Activated naive CD4-positive, alpha-beta T cell treated with anti-CD3 and anti-CD28 coated beads for 36 hours (primary cell): ENCODE results near the gene PDCD7. TPM values are rescaled to one million over a fixed set of nuclear protein-coding genes. Genes with fewer than 3 reads are reported as not detected.
"Not testable (repeated sequence)": the region's sequence is repeated elsewhere in the genome, so short reads cannot be mapped to it uniquely, and the experiment has no call there.

Experiments
- CTCF ChIA-PET: fragments of 350-600 bp; sonication (Branson Sonifier 250); formaldehyde crosslinking; loops from one replicate; lab custom pipeline; 2021; ENCODE audit warnings: antibody characterized with exemption; lab: Charles Lee
- DNase-seq: peaks from one replicate; pipeline ENCODE4 v3.0.0-alpha.2; 2020
- H3K27ac Mint-ChIP-seq: one replicate; pipeline ENCODE4 v1.8.0; 2021; ENCODE audit warnings: mild to moderate bottlenecking, mixed read lengths
- H3K27me3 Mint-ChIP-seq: one replicate; pipeline ENCODE4 v1.8.0; 2021; ENCODE audit warnings: low read depth, mixed read lengths
- H3K36me3 Mint-ChIP-seq: one replicate; pipeline ENCODE4 v1.8.0; 2021; ENCODE audit warnings: low read depth, mixed read lengths
- H3K4me1 Mint-ChIP-seq: one replicate; pipeline ENCODE4 v1.8.0; 2021; ENCODE audit warnings: low read depth, mixed read lengths
- H3K4me3 Mint-ChIP-seq: one replicate; pipeline ENCODE4 v1.8.0; 2021; ENCODE audit warnings: mild to moderate bottlenecking, moderate library complexity, mixed read lengths
- H3K9me3 Mint-ChIP-seq: one replicate; pipeline ENCODE4 v1.8.0; 2021; ENCODE audit warnings: mixed read lengths
- intact Hi-C: fragments of 100-400 bp; cut with micrococcal nuclease; formaldehyde crosslinking; loops from one replicate; pipeline ENCODE4 v1.15.1; 2023
- total RNA-seq, 2 experiments: library from RNA; stranded (reverse); gene quantifications; one replicate each; pipeline ENCODE4 v1.2.3, GENCODE V29; 2021

Gene PDCD7
- total RNA-seq, 2 experiments from 2014 or later: 28.6 to 31.5 TPM

DNA sequence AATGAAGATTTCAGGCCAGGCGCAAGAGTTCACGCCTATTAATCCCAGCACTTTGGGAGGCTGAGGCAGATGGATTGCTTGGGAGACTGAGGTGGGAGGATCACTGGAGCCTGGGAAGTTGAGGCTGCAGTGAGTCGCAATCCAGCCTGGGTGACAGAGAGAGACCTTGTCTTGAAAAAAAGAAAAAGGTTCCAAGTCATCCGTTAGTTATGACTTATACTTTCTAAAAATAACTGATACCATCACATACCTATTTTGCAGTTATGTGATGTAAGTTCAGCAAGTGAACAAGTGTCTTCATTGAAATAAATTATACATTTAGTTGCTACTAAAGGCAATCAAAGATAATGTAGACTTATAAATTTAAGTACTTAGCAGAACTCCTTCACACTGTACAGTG, 29.4 kb upstream of the PDCD7 start:
- no peaks in the 10 kb centered on the region for H3K27me3 Mint-ChIP-seq
- H3K9me3 Mint-ChIP-seq: no peaks in the 10 kb centered on the region
- no peak for DNase-seq
- H3K27ac Mint-ChIP-seq: no peak overlapping the region
- CTCF ChIA-PET: no interaction called here
- no peak overlapping the region for H3K4me3 Mint-ChIP-seq
- peaks cover 9% of the 10 kb centered on the region for H3K36me3 Mint-ChIP-seq
- intact Hi-C loops: no loop called here
- H3K4me1 Mint-ChIP-seq: no peaks in the 10 kb centered on the region

DNA sequence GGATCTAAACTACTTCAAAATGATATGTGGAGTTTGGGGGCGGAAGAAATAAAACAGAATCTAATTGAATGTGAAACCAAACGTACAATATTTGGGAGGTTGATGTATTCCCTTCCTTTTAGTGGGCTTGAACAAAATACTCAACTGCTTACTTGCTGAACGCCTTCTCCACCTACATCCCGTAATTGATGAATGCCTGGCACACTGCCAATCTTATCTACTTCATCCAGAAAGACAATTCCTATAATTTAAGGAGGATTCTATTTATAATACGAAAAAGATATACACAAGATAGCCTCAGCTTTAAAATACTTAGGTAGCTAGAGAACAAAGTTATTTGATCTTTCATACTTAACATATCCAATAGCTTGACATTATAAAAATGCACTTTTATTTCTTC, 23.1 kb upstream of the PDCD7 start:
- peaks cover 27% of the 10 kb centered on the region for H3K36me3 Mint-ChIP-seq
- CTCF ChIA-PET: interaction anchor here (0.6 kb wide), 1 partner anchor 112 kb away, joined by 3 read pairs; no protein-coding TSS in a partner anchor

GRCh38 chr15:65154720-65155119, 21.1 kb upstream of the PDCD7 start:
- intact Hi-C loops: no loop called here
- CTCF ChIA-PET: no interaction called here
- Mint-ChIP-seq H3K27me3 (no peaks in the 10 kb centered on the region), H3K27ac (no peak overlapping the region), H3K4me3 (no peak overlapping the region), H3K4me1 (no peaks in the 10 kb centered on the region), H3K36me3 (peaks cover 30% of the 10 kb centered on the region), H3K9me3 (no peaks in the 10 kb centered on the region)
- DNase-seq: no peak

More for the DNA sequence above, 23.1 kb upstream of the PDCD7 start:
- intact Hi-C loops: no loop called here
- no peaks in the 10 kb centered on the region for H3K4me1 Mint-ChIP-seq
- H3K9me3 Mint-ChIP-seq: no peaks in the 10 kb centered on the region
- no peak overlapping the region for H3K4me3 Mint-ChIP-seq
- no peak for DNase-seq
- no peak overlapping the region for H3K27ac Mint-ChIP-seq
- H3K27me3 Mint-ChIP-seq: no peaks in the 10 kb centered on the region

DNA sequence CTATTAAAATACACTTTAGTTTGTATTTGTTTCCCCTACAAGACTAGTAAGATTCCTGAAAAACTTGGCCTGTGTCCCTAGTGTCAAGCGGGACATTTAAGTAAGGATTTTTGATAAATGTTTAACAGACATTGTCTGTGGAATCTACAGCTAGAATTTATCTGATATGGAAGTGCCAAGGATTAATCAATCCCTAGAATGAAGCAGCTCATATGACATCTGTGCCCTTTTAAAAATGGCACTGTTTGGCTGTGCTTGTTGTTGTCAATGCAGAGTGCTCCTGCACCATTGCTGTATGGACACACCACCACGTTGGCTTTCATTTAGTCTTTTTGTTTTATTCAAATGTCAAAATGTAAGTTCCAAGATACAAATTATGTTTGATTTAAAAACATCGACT, 14.3 kb upstream of the PDCD7 start:
- no peaks in the 10 kb centered on the region for H3K4me1 Mint-ChIP-seq
- no peak overlapping the region for H3K4me3 Mint-ChIP-seq
- intact Hi-C loops: no loop called here
- H3K9me3 Mint-ChIP-seq: no peaks in the 10 kb centered on the region
- no peaks in the 10 kb centered on the region for H3K27me3 Mint-ChIP-seq
- peaks cover 9% of the 10 kb centered on the region for H3K36me3 Mint-ChIP-seq
- no peak for DNase-seq
- H3K27ac Mint-ChIP-seq: no peak overlapping the region
- CTCF ChIA-PET: interaction anchor here (1.1 kb wide), 1 partner anchor 124 kb away, joined by 3 read pairs; no protein-coding TSS in a partner anchor

DNA sequence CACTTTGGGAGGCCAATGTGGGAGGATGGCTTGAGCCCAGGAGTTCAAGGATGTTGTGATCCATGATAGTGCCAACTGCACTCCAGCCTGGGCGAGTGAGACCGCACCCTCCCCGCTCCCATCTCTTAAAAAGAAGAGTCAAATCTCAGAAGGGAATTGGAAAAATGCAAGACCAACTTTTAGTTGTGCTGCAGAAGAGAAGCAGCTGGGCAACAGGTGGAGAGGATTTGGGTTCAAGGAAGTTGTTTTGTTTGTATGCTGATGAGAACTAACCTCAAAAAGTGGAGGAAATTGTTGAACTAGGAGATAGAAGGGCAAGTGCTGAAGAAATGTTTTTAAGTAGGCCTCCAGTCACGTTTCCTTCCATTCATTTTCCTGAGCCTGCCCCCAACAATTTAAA, 12.8 kb upstream of the PDCD7 start:
- Mint-ChIP-seq H3K36me3 (peaks cover 4% of the 10 kb centered on the region), H3K4me3 (no peak overlapping the region), H3K27ac (no peak overlapping the region), H3K4me1 (no peaks in the 10 kb centered on the region), H3K9me3 (no peaks in the 10 kb centered on the region), H3K27me3 (no peaks in the 10 kb centered on the region)
- CTCF ChIA-PET: no interaction called here
- no peak for DNase-seq
- intact Hi-C loops: no loop called here

GRCh38 chr15:65138631-65139030, 5.0 kb upstream of the PDCD7 start:
- H3K4me3 Mint-ChIP-seq, DNase-seq, H3K36me3 Mint-ChIP-seq, H3K27ac Mint-ChIP-seq, H3K27me3 Mint-ChIP-seq, H3K4me1 Mint-ChIP-seq, CTCF ChIA-PET: not testable (repeated sequence)
- intact Hi-C loops: loop anchor here (5.0 kb wide), 1 partner anchor 634 kb away; no protein-coding TSS in a partner anchor
- H3K9me3 Mint-ChIP-seq: peaks cover 10% of the 10 kb centered on the region

DNA sequence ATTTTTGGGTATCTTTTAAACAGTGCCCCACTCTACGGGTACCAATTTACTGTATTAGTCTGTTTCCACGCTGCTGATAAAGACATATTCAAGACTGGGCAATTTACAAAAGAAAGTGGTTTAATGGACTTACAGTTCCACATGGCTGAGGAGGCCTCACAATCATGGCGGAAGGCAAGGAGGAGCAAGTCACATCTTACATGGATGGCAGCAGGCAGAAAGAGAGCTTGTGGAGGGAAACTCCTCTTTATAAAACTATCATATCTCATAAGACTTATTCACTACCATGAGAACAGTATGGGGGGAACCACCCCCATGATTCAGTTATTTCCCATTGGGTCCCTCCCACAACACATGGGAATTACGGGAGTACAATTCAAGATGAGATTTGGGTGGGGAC, 4.3 kb upstream of the PDCD7 start:
- H3K4me3 Mint-ChIP-seq, DNase-seq, CTCF ChIA-PET, H3K4me1 Mint-ChIP-seq, H3K27ac Mint-ChIP-seq, H3K36me3 Mint-ChIP-seq, H3K27me3 Mint-ChIP-seq: not testable (repeated sequence)
- intact Hi-C loops: loop anchor here (5.0 kb wide), 1 partner anchor 634 kb away; no protein-coding TSS in a partner anchor
- peaks cover 10% of the 10 kb centered on the region for H3K9me3 Mint-ChIP-seq

- DNase-seq, H3K27me3 Mint-ChIP-seq, CTCF ChIA-PET, H3K4me1 Mint-ChIP-seq, H3K36me3 Mint-ChIP-seq, H3K27ac Mint-ChIP-seq, H3K4me3 Mint-ChIP-seq: not testable (repeated sequence)
- intact Hi-C loops: loop anchor here (5.0 kb wide), 1 partner anchor 635 kb away; no protein-coding TSS in a partner anchor
- H3K9me3 Mint-ChIP-seq: peaks cover 10% of the 10 kb centered on the region
These were observed 3.5 kb upstream of the PDCD7 start for GRCh38 chr15:65137089-65137488.

GRCh38 chr15:65134538-65134937, 930 bp upstream of the PDCD7 start:
- CTCF ChIA-PET: interaction anchor here (0.7 kb wide), 1 partner anchor 384 kb away, joined by 5 read pairs; no protein-coding TSS in a partner anchor
- Mint-ChIP-seq H3K4me1 (peaks cover 23% of the 10 kb centered on the region), H3K9me3 (peaks cover 10% of the 10 kb centered on the region), H3K27ac (no peak overlapping the region), H3K36me3 (peaks cover 7% of the 10 kb centered on the region), H3K27me3 (no peaks in the 10 kb centered on the region), H3K4me3 (peak overlapping the region; percentile 84)
- intact Hi-C loops: no loop called here
- no peak for DNase-seq

DNA sequence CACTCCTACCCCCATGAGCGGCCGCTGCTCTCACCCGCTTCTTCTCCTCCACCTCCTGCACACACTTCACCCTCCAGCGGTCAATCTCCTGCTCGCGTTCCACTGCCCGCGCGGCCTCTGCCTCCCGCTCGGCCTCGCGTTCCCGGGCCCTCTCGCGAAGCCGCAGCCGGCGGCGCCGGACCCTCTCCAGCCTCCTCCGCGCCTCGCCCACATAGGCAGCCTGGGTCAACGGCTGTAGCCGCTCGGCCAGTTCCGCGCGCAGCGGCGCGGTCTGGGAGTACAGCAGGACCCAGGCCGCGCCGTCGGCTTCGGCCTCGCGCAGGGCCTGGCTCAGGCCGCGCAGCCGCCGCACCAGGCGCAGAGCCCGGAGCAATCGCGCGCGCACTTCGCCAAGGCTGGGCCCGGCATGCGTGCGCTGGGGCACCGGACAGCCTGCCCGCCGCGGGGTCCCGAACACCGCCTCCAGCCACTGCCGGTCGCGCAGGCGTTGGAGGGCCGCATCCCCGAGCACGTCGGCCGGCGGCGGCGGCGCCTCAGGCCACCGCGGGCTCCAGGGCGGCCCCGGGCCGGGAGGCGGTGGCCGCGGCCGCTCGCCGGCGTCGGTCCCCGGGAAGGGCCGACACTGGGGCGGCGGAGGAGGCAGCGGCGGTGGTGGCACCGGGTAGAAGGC, 595 bp downstream of the PDCD7 start:
- CTCF ChIA-PET: no interaction called here
- intact Hi-C loops: loop anchor here (1.0 to 2.0 kb wide), 2 partner anchors 52 to 164 kb away; partner anchors contain the start of genes CLPX and RNU5A-1
- peaks cover 9% of the 10 kb centered on the region for H3K36me3 Mint-ChIP-seq
- no peaks in the 10 kb centered on the region for H3K27me3 Mint-ChIP-seq
- peaks cover 24% of the 10 kb centered on the region for H3K4me1 Mint-ChIP-seq
- DNase-seq: peak; percentile 11
- H3K9me3 Mint-ChIP-seq: peaks cover 10% of the 10 kb centered on the region
- peak overlapping the region; percentile 85 for H3K4me3 Mint-ChIP-seq
- peak overlapping the region; percentile 38 for H3K27ac Mint-ChIP-seq

- intact Hi-C loops: no loop called here
- CTCF ChIA-PET: no interaction called here
- peaks cover 12% of the 10 kb centered on the region for H3K36me3 Mint-ChIP-seq
- peaks cover 28% of the 10 kb centered on the region for H3K4me1 Mint-ChIP-seq
- H3K4me3 Mint-ChIP-seq: no peak overlapping the region
- H3K9me3 Mint-ChIP-seq: no peaks in the 10 kb centered on the region
- no peaks in the 10 kb centered on the region for H3K27me3 Mint-ChIP-seq
- no peak overlapping the region for H3K27ac Mint-ChIP-seq
- no peak for DNase-seq
These were observed 2.7 kb downstream of the PDCD7 start for GRCh38 chr15:65130941-65131340.

DNA sequence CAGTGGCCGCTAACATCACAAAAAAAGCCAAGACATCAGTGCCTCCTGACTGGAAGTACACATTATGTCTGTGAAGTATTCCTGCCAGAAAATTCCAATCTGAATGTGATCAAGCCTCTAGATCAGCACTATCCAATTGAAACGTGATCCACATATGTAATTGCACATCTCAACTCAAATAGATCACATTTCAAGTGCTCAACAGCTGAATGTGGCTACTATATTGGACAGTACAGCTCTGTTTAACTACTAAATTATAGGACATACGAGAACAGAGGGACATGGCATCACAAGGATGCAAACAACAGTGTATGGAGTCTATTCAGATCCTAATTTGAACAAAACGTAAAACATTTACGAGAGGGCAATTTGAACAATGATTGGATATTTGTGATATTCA, 18.1 kb downstream of the PDCD7 start:
- Mint-ChIP-seq H3K27ac (no peak overlapping the region), H3K9me3 (no peaks in the 10 kb centered on the region), H3K4me3 (no peak overlapping the region), H3K4me1 (no peaks in the 10 kb centered on the region), H3K36me3 (peaks cover 22% of the 10 kb centered on the region), H3K27me3 (no peaks in the 10 kb centered on the region)
- intact Hi-C loops: no loop called here
- CTCF ChIA-PET: no interaction called here
- no peak for DNase-seq

DNA sequence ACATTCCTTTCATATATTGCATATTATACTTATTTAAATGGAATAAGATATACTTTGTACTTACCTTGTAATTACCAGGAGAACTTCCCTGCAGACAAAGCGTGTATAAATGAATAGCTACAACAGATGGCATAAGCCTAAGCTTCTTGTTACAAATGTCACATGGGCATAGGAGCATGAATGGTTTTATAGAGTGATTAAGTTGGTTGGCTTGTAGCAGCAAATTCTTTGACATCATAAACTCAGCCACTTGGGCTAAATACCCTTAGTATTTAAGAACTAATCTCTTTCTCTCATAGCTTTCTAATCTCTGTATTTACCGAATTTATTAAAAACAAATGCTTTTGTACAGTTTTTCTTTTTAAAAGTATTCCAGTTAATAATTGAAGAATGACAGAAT, 18.5 kb downstream of the PDCD7 start, which contains the start of gene UBAP1L:
Gene UBAP1L (minus strand): TSS at position 115 of the 400 bp plus-strand sequence. CDS start 8,985 bp downstream, outside the sequence.
- Mint-ChIP-seq H3K4me3 (no peak within 1 kb of the TSS), H3K4me1 (no peaks in the 10 kb centered on the region), H3K9me3 (no peaks in the 10 kb centered on the region), H3K36me3 (peaks cover 22% of the 10 kb centered on the region), H3K27me3 (no peaks in the 10 kb centered on the region), H3K27ac (peak within 1 kb of the TSS; percentile 26)
- CTCF ChIA-PET: no interaction called here
- intact Hi-C loops: no loop called here
- no peak for DNase-seq
